Mesendoderm (in vitro differentiated cells): ENCODE results near the gene POLR2F.

Experiments
- DNase-seq: peaks from one replicate; pipeline ENCODE4 v3.0.0; 2013
- H2AK5ac ChIP-seq: 2 replicates; pipeline ENCODE4 v1.6.1; 2013; ENCODE audit warnings: low read length, inconsistent platforms
- H2BK120ac ChIP-seq: 2 replicates; pipeline ENCODE4 v1.6.1; 2013; ENCODE audit warnings: low read depth, mild to moderate bottlenecking, low read length, moderate library complexity, mixed read lengths
- H2BK15ac ChIP-seq: replicated peaks from 2 replicates; pipeline ENCODE4 v1.6.1; 2013; ENCODE audit warnings: low read depth, mild to moderate bottlenecking, moderate library complexity
- H2BK5ac ChIP-seq: 2 replicates; pipeline ENCODE4 v1.6.1; 2013; ENCODE audit warnings: low read length, inconsistent platforms
- H3K18ac ChIP-seq: 2 replicates; pipeline ENCODE4 v1.6.1; 2013; ENCODE audit warnings: mild to moderate bottlenecking, low read length, mixed read lengths
- H3K23ac ChIP-seq: one replicate; pipeline ENCODE4 v1.6.1; 2013; ENCODE audit warnings: low read length
- H3K27ac ChIP-seq: 2 replicates; pipeline ENCODE4 v1.5.1; 2013; ENCODE audit warnings: low read depth, mild to moderate bottlenecking, inconsistent platforms, low read length, moderate library complexity
- H3K27me3 ChIP-seq: 2 replicates; pipeline ENCODE4 v1.6.1; 2013; ENCODE audit warnings: low read length, control low read depth, mild to moderate bottlenecking, inconsistent platforms; ENCODE audit not compliant: insufficient read depth, poor library complexity
- H3K36me3 ChIP-seq: 2 replicates; pipeline ENCODE4 v1.6.1; 2013; ENCODE audit warnings: low read length, inconsistent platforms; ENCODE audit not compliant: control insufficient read depth, insufficient read depth
- H3K4ac ChIP-seq: one replicate; pipeline ENCODE4 v1.6.1; 2013; ENCODE audit warnings: low read depth, mild to moderate bottlenecking, low read length, moderate library complexity
- H3K4me1 ChIP-seq: 2 replicates; pipeline ENCODE4 v1.6.1; 2013; ENCODE audit warnings: low read depth, low read length, inconsistent platforms; ENCODE audit not compliant: control insufficient read depth
- H3K4me2 ChIP-seq: 2 replicates; pipeline ENCODE4 v1.6.1; 2013; ENCODE audit warnings: low read length
- H3K4me3 ChIP-seq: 2 replicates; pipeline ENCODE4 v1.5.1; 2013; ENCODE audit warnings: mild to moderate bottlenecking, low read length
- H3K56ac ChIP-seq: one replicate; pipeline ENCODE4 v1.6.1; 2013; ENCODE audit warnings: low read length
- H3K79me1 ChIP-seq: 2 replicates; pipeline ENCODE4 v1.6.1; 2013; ENCODE audit warnings: low read length, inconsistent platforms
- H3K79me2 ChIP-seq: 2 replicates; pipeline ENCODE4 v1.6.1; 2013; ENCODE audit warnings: mild to moderate bottlenecking, low read length; ENCODE audit not compliant: control insufficient read depth, insufficient read depth
- H3K9ac ChIP-seq: 2 replicates; pipeline ENCODE4 v1.6.1; 2013; ENCODE audit warnings: low read length, inconsistent platforms
- H4K5ac ChIP-seq: one replicate; pipeline ENCODE4 v1.6.1; 2013; ENCODE audit warnings: low read length
- H4K8ac ChIP-seq: one replicate; pipeline ENCODE4 v1.6.1; 2013; ENCODE audit warnings: low read depth, mild to moderate bottlenecking, control low read depth, low read length, moderate library complexity
- WGBS: extraction: QIAGEN DNeasy Blood & Tissue Kit; methylation state at CpG from one replicate; pipeline ENCODE4 v1.1.7; 2013; ENCODE audit warnings: low lambda C conversion rate, missing lambda C conversion rate; ENCODE audit not compliant: insufficient coverage; ENCODE audit errors: extremely low coverage; 5-methylcytosine and 5-hydroxymethylcytosine counted together

Gene POLR2F

DNA sequence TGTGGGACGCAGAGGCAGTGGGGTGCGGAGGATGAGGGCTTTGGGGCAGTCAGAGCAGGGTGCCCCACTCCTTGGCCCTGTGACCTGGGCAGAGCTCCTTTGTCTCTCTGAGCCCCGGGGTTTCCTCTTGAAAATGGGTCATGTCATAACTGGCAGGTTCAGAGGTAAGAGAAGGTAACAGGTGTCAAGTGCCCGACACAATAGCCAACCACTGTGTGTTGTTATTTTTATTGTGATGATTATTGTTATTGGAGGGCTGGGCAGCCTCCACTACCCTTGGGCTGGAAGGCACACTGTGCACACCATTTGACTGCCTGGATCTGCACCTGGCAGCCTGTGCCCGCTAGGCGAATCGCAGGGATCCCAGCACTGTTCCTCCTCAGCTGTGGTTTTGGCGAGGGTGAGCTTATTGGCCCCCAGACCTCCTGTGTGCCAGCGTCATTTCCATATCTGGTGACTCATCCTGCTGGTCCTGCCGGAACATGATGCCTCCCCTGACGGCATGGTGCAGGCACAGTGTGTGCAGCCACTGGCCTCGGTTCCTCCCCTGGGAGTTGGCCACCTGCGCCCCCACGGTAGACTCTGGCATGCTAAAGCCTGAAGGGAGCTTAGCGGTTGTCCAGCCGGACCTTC lies 46.3 kb downstream of the POLR2F start:
- H4K5ac ChIP-seq, result no peak overlapping the region
- H3K18ac ChIP-seq, result no peak overlapping the region
- no peak overlapping the region for H3K23ac ChIP-seq
- H2BK5ac ChIP-seq, result no peak overlapping the region
- DNase-seq, result peak; percentile 33
- H3K27me3 ChIP-seq, result no peaks in the 10 kb centered on the region
- no peaks in the 10 kb centered on the region for H3K79me1 ChIP-seq
- no peak overlapping the region for H3K4me3 ChIP-seq
- no peak overlapping the region for H3K56ac ChIP-seq
- H3K9ac ChIP-seq, result no peak overlapping the region
- no peak overlapping the region for H3K4me2 ChIP-seq
- no peak overlapping the region for H3K27ac ChIP-seq
- H2BK15ac ChIP-seq, result no peak overlapping the region
- no peaks in the 10 kb centered on the region for H3K36me3 ChIP-seq
- WGBS, result no CpG with 5 or more reads among the region's 16 CpGs
- H3K79me2 ChIP-seq, result no peaks in the 10 kb centered on the region
- no peaks in the 10 kb centered on the region for H3K4me1 ChIP-seq
- no peak overlapping the region for H2AK5ac ChIP-seq
- no peak overlapping the region for H2BK120ac ChIP-seq
- H3K4ac ChIP-seq, result no peak overlapping the region
- H4K8ac ChIP-seq, result no peak overlapping the region

DNA sequence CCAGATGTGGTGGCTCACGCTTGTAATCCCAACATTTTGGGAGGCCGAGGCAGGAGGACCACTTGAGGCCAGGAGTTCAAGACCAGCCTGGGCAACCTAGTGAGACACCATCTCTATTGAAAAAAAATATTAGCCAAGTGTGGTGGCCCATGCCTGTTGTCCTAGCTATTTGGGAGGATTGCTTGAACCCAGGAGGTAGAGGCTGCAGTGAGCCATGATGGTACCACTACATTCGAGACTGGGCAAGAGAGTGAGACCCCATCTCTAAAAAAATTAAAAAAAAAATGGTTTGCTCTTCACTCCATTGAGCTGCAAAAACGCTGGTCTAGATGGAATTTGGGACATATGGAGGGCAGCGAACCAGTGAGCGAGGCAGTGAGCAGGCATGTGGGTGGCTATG lies 52.4 kb downstream of the POLR2F start:
- no CpG with 5 or more reads among the region's 6 CpGs for WGBS
- H2BK15ac ChIP-seq, result no peak overlapping the region

DNA sequence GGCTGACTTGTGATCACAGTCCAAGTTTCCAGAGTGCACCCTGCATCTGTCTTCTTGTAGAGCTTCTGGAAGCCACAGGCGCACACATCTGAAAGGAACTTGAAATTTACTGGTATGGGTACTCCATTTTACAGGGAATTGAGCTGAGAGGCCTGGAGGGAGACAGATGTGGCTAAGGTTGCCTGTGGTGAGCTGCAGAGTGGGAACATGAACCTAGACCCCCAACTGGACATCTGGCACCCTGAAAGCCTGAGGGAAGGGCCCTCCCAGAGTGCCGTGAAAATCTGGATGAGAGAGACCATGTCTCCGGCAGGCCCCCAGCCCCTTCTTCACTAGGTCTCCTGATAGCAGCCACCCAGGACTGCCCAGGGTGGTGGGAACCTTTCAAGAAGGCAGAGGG lies 53.4 kb downstream of the POLR2F start:
- H2BK120ac ChIP-seq, result no peak overlapping the region
- no CpG with 5 or more reads among the region's 3 CpGs for WGBS

More for the DNA sequence above, 52.4 kb downstream of the POLR2F start:
- no peak overlapping the region for H2BK5ac ChIP-seq
- no peaks in the 10 kb centered on the region for H3K4me1 ChIP-seq
- no peak for DNase-seq
- no peak overlapping the region for H3K56ac ChIP-seq
- no peak overlapping the region for H3K18ac ChIP-seq
- H2BK120ac ChIP-seq, result no peak overlapping the region
- H3K4me2 ChIP-seq, result no peak overlapping the region
- no peaks in the 10 kb centered on the region for H3K79me2 ChIP-seq
- H3K4me3 ChIP-seq, result no peak overlapping the region
- H4K5ac ChIP-seq, result no peak overlapping the region
- H3K27ac ChIP-seq, result no peak overlapping the region
- H4K8ac ChIP-seq, result no peak overlapping the region
- no peak overlapping the region for H3K4ac ChIP-seq
- H3K23ac ChIP-seq, result no peak overlapping the region
- H3K9ac ChIP-seq, result no peak overlapping the region
- no peaks in the 10 kb centered on the region for H3K27me3 ChIP-seq
- no peaks in the 10 kb centered on the region for H3K79me1 ChIP-seq
- H3K36me3 ChIP-seq, result no peaks in the 10 kb centered on the region
- H2AK5ac ChIP-seq, result no peak overlapping the region

DNA sequence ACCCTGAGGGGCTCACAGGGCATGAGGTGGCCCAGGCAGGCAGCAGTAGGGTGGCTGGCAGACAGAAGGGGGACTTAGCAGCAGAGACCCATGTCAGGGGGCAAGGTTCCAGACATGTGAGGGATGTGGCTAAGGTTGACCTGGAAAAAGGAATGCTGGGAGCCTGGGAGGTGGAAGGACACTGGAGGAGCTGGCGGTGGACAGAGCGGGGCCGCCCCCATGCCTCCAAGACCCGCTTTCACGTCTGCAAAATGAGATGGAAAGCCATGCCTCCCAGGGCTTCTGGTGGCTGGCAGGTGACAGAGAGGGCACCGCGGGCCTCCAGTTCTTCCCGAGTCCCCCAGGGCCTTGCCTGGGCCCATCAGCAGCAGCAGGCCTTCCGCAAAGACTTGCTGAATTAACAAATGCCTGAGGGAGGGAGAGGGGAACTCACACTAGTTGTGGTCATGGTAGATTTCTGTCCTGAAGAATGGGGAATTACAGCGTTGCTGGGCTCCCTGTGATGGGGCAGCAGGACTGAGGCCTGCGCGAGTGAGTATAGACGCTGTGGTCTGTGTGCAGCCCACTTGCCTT lies 53.9 kb downstream of the POLR2F start:
- Histone ChIP-seq H3K4ac (no peak overlapping the region), H3K23ac (no peak overlapping the region), H3K4me2 (no peak overlapping the region), H2AK5ac (no peak overlapping the region), H3K56ac (no peak overlapping the region), H2BK5ac (no peak overlapping the region), H3K4me3 (no peak overlapping the region), H3K79me2 (no peaks in the 10 kb centered on the region), H2BK15ac (no peak overlapping the region), H3K27ac (no peak overlapping the region), H4K8ac (no peak overlapping the region), H4K5ac (no peak overlapping the region), H3K79me1 (no peaks in the 10 kb centered on the region), H2BK120ac (no peak overlapping the region), H3K18ac (no peak overlapping the region), H3K4me1 (no peaks in the 10 kb centered on the region), H3K9ac (no peak overlapping the region), H3K36me3 (no peaks in the 10 kb centered on the region), H3K27me3 (no peaks in the 10 kb centered on the region)
- WGBS, result no CpG with 5 or more reads among the region's 13 CpGs
- no peak for DNase-seq

More for the DNA sequence above, 53.4 kb downstream of the POLR2F start:
- H3K4ac ChIP-seq, result no peak overlapping the region
- no peak overlapping the region for H3K4me2 ChIP-seq
- DNase-seq, result no peak
- no peak overlapping the region for H3K56ac ChIP-seq
- no peak overlapping the region for H4K8ac ChIP-seq
- H3K79me2 ChIP-seq, result no peaks in the 10 kb centered on the region
- no peak overlapping the region for H3K27ac ChIP-seq
- no peak overlapping the region for H3K4me3 ChIP-seq
- H3K36me3 ChIP-seq, result no peaks in the 10 kb centered on the region
- H3K18ac ChIP-seq, result no peak overlapping the region
- no peak overlapping the region for H4K5ac ChIP-seq
- H3K4me1 ChIP-seq, result no peaks in the 10 kb centered on the region
- H2BK15ac ChIP-seq, result no peak overlapping the region
- no peak overlapping the region for H3K23ac ChIP-seq
- H3K27me3 ChIP-seq, result no peaks in the 10 kb centered on the region
- H3K9ac ChIP-seq, result no peak overlapping the region
- H2BK5ac ChIP-seq, result no peak overlapping the region
- no peak overlapping the region for H2AK5ac ChIP-seq
- H3K79me1 ChIP-seq, result no peaks in the 10 kb centered on the region

DNA sequence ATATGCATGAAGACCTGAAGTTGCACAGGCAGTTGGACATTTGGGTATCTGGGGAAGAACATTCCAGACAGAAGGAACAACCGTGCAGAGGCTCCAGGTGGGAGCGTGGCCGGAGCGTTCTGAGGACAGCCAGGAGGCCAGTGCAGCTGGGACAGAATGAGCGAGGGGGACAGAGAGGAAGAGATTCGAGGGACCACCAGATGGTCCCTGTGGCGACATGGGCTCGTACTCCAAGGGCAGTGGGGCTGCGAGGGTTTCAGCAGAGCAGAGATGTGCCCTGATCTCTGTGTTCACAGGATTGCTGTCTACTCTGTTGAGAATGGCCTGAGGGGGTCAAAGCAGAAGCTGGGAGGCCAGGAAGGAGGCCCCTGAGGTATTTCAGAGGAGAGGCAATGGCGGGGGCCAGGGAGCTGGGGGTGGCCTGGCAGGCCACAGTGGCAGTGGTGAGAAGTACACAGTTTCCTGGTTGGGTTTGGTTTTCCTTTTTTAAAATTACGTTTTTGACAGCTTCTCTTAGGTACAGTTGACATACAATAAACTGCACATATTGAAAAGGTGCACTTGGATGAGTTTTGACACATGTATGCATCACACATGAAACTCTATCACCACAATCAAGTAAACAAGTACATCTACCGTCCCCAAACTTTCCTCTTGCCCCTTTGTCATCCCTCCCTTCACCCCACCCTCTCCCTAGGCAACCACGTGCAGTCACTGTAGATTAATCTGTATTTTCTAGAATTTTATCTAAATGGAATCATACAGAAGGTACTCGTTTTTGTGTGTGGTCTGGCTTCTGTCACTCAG lies 55.7 kb downstream of the POLR2F start:
- Histone ChIP-seq H2BK5ac (no peak overlapping the region), H3K36me3 (no peaks in the 10 kb centered on the region)

More for the DNA sequence above, 55.7 kb downstream of the POLR2F start:
- no peak overlapping the region for H3K9ac ChIP-seq
- no peak overlapping the region for H3K18ac ChIP-seq
- H2BK15ac ChIP-seq, result no peak overlapping the region
- H3K79me2 ChIP-seq, result no peaks in the 10 kb centered on the region
- no peak overlapping the region for H3K4me2 ChIP-seq
- no peak overlapping the region for H3K27ac ChIP-seq
- H2BK120ac ChIP-seq, result no peak overlapping the region
- H3K27me3 ChIP-seq, result no peaks in the 10 kb centered on the region
- H3K23ac ChIP-seq, result no peak overlapping the region
- H4K8ac ChIP-seq, result no peak overlapping the region
- no peaks in the 10 kb centered on the region for H3K4me1 ChIP-seq
- no peak overlapping the region for H4K5ac ChIP-seq
- no peak overlapping the region for H2AK5ac ChIP-seq
- WGBS, result no CpG with 5 or more reads among the region's 14 CpGs
- no peak overlapping the region for H3K4ac ChIP-seq
- no peaks in the 10 kb centered on the region for H3K79me1 ChIP-seq
- H3K4me3 ChIP-seq, result no peak overlapping the region
- no peak for DNase-seq
- H3K56ac ChIP-seq, result peak overlapping the region; percentile 42
